Panc1 (cell line): ENCODE data around the gene P3R3URF. TPM values are rescaled to one million over a fixed set of nuclear protein-coding genes. Genes with fewer than 3 reads are reported as not detected.

ENCODE experiments used
- ATAC-seq: fragments of 200-7000 bp; cut with Tn5 transposase; 2 replicates; pipeline ENCODE4 v1.9.1; 2020; ENCODE audit warnings: mild to moderate bottlenecking, moderate library complexity
- BruUV-seq: library from RNA; stranded (reverse); fragments of 400-500 nt; replicated peaks from 2 replicates; lab custom pipeline; 2021; lab: Mats Ljungman, UMichigan
- CTCF ChIA-PET: fragments of 300-600 bp; sonication (Branson Sonifier 250); formaldehyde crosslinking; loops from one replicate; lab custom pipeline; 2022; ENCODE audit warnings: antibody characterized with exemption; lab: Charles Lee
- POLR2A ChIA-PET: fragments of 300-600 bp; sonication (Branson Sonifier 250); formaldehyde crosslinking; loops from one replicate; lab custom pipeline; 2022; ENCODE audit warnings: antibody characterized with exemption; lab: Charles Lee
- DNase-seq: peaks from one replicate; pipeline ENCODE4 v3.0.0-alpha.2; 2010; ENCODE audit warnings: low read depth, low spot score
- H3K27ac ChIP-seq: 2 replicates; pipeline ENCODE4 v1.5.1; 2011; ENCODE audit warnings: mild to moderate bottlenecking, low read length, inconsistent platforms
- H3K27me3 ChIP-seq: fragments of 200-500 bp; sonication (Bioruptor generic); 2 replicates; pipeline ENCODE4 v1.6.0; 2014; ENCODE audit warnings: low read length, inconsistent platforms; ENCODE audit not compliant: control insufficient read depth, insufficient read depth
- H3K36me3 ChIP-seq: fragments of 200-500 bp; sonication (Bioruptor generic); 2 replicates; pipeline ENCODE4 v1.5.1; 2014; ENCODE audit warnings: inconsistent platforms, mild to moderate bottlenecking, low read length, moderate library complexity; ENCODE audit not compliant: control insufficient read depth, insufficient read depth
- H3K4me1 ChIP-seq: 2 replicates; pipeline ENCODE4 v1.5.1; 2011; ENCODE audit warnings: inconsistent platforms, mild to moderate bottlenecking, low read length, moderate library complexity; ENCODE audit not compliant: control insufficient read depth, insufficient read depth
- H3K4me3 ChIP-seq, 2 experiments: 2 replicates each; pipeline ENCODE4 v1.5.1; 2011 to 2012; ENCODE audit warnings: low read depth in 2 of 2, low read length in 2 of 2, mild to moderate bottlenecking in 2 of 2, inconsistent platforms in 1 of 2, moderate library complexity in 1 of 2
- H3K9me3 ChIP-seq: fragments of 200-500 bp; sonication (Bioruptor generic); 2 replicates; pipeline ENCODE4 v1.5.1; 2014; ENCODE audit warnings: low read depth, mild to moderate bottlenecking, inconsistent platforms, low read length, moderate library complexity; ENCODE audit not compliant: control insufficient read depth, insufficient read depth
- CTCF ChIP-seq: fragments of 450-650 bp; IDR thresholded peaks from 2 replicates; pipeline ENCODE4 v1.5.1; 2017; ENCODE audit warnings: mild to moderate bottlenecking
- POLR2AphosphoS5 ChIP-seq: IDR thresholded peaks from 2 replicates; pipeline ENCODE4 v1.6.1; 2012; ENCODE audit warnings: mild to moderate bottlenecking, low read depth, low read length, moderate library complexity
- REST ChIP-seq, 2 experiments: IDR thresholded peaks; 2 replicates each; pipeline ENCODE4 v1.6.1; 2011 to 2012; ENCODE audit warnings: low read depth in 2 of 2, control low read depth in 1 of 2, low read length in 1 of 2, mild to moderate bottlenecking in 1 of 2, moderate library complexity in 1 of 2; ENCODE audit not compliant: insufficient read depth in 1 of 2
- SIN3A ChIP-seq: IDR thresholded peaks from 2 replicates; pipeline ENCODE4 v1.6.1; 2012; ENCODE audit warnings: low read depth, mild to moderate bottlenecking, low read length, moderate library complexity, borderline replicate concordance; ENCODE audit not compliant: insufficient read depth
- TCF7L2 ChIP-seq: IDR thresholded peaks from 2 replicates; pipeline ENCODE4 v1.6.1; 2011; ENCODE audit warnings: mild to moderate bottlenecking, low read depth, low read length, inconsistent platforms
- in situ Hi-C: cut with HindIII; loops from 2 replicates; pipeline ENCODE4 v1.10.0; 2016; ENCODE audit warnings: low sequenced_read_pairs, low pct_unique_long_range_greater_than_20kb
- intact Hi-C: fragments of 100-400 bp; cut with micrococcal nuclease; formaldehyde crosslinking; loops from one replicate; pipeline ENCODE4 v1.10.0; 2022; ENCODE audit not compliant: unreplicated experiment
- total RNA-seq: library from RNA; stranded (reverse); gene quantifications from one replicate; pipeline ENCODE4 v1.2.1, GENCODE V29; 2021; ENCODE audit not compliant: unreplicated experiment

The P3R3URF gene
- total RNA-seq, 1 experiment from 2014 or later: not detected

- no peak for TF ChIP-seq TCF7L2
- TF ChIP-seq CTCF: no peak
- no peak for TF ChIP-seq REST (IDR thresholded peaks at IDR 0.05; ENCODE audit: insufficient read depth in 1 of 2, low read depth in 2 of 2, low read length in 1 of 2)
- TF ChIP-seq POLR2AphosphoS5: no peak
- TF ChIP-seq SIN3A: no peak
- no peak overlapping the region for H3K4me3 ChIP-seq
- H3K36me3 ChIP-seq: no peaks in the 10 kb centered on the region
- no TSS peak for BruUV-seq
- POLR2A ChIA-PET: interaction anchor here (0.9 kb wide), 1 partner anchor 37 kb away, joined by 3 read pairs; no protein-coding TSS in a partner anchor
- ATAC-seq (no peak), DNase-seq (no peak)
- H3K4me1 ChIP-seq: peaks cover 7% of the 10 kb centered on the region; the same call in 1 of the 2 replicates
- no peak overlapping the region for H3K27ac ChIP-seq
- in situ Hi-C loops: no loop called here
- no peaks in the 10 kb centered on the region for H3K27me3 ChIP-seq
- CTCF ChIA-PET: no interaction called here
- intact Hi-C loops: no loop called here
- no peaks in the 10 kb centered on the region for H3K9me3 ChIP-seq
Measured at GRCh38 chr1:46220808-46221207, 44.5 kb upstream of the P3R3URF start.

GRCh38 chr1:46219551-46220520 is 43.5 kb upstream of the P3R3URF start:
- no TSS peak for BruUV-seq
- TF ChIP-seq POLR2AphosphoS5: no peak
- TF ChIP-seq CTCF: no peak
- no peak for TF ChIP-seq SIN3A
- no peak for TF ChIP-seq REST (IDR thresholded peaks at IDR 0.05; ENCODE audit: insufficient read depth in 1 of 2, low read depth in 2 of 2, low read length in 1 of 2)
- no peak for TF ChIP-seq TCF7L2
- no peaks in the 10 kb centered on the region for H3K36me3 ChIP-seq
- H3K4me3 ChIP-seq: no peak overlapping the region
- CTCF ChIA-PET: interaction anchor here (0.6 kb wide), 1 partner anchor 99 kb away, joined by 3 read pairs; no protein-coding TSS in a partner anchor
- H3K4me1 ChIP-seq: peaks cover 7% of the 10 kb centered on the region; the same call in 1 of the 2 replicates
- POLR2A ChIA-PET: interaction anchor here (0.9 kb wide), 1 partner anchor 36 kb away, joined by 3 read pairs; no protein-coding TSS in a partner anchor
- intact Hi-C loops (no loop called here), in situ Hi-C loops (no loop called here)
- DNase-seq: no peak
- H3K27ac ChIP-seq: no peak overlapping the region
- H3K27me3 ChIP-seq: no peaks in the 10 kb centered on the region
- H3K9me3 ChIP-seq: no peaks in the 10 kb centered on the region
- ATAC-seq: no peak
